NCI-H2171 treated with DMSO at 0.1 percent for 48 hours (cell line): Measurements from ENCODE around the gene IMP3.
"Not testable (repeated sequence)": the region's sequence is repeated elsewhere in the genome, so short reads cannot be mapped to it uniquely, and the experiment has no call there.

Experiments
- DNase-seq: peaks from one replicate; lab custom pipeline; 2025; lab: John Stamatoyannopoulos, UW

Gene IMP3

GRCh38 chr15:75639709-75640482 is at the start of gene IMP3:
IMP3 (minus strand) TSS chr15:75640224; CDS start chr15:75640168, 56 bp downstream.
- DNase-seq = peak; percentile 97

GRCh38 chr15:75689429-75689828 is 49.4 kb upstream of the IMP3 start:
- DNase-seq = not testable (repeated sequence)

- DNase-seq = no peak
These were observed 48.8 kb upstream of the IMP3 start for GRCh38 chr15:75688831-75689230.

GRCh38 chr15:75688278-75688557 is 48.2 kb upstream of the IMP3 start:
- DNase-seq = no peak

- no peak for DNase-seq
These were observed 47.7 kb upstream of the IMP3 start for GRCh38 chr15:75687486-75688277.

- peak; percentile 37 for DNase-seq
These were observed 46.2 kb upstream of the IMP3 start for GRCh38 chr15:75686212-75686642.

- DNase-seq = no peak
These were observed 45.2 kb upstream of the IMP3 start for GRCh38 chr15:75685195-75685594.

GRCh38 chr15:75684648-75685047 is 44.6 kb upstream of the IMP3 start:
- no peak for DNase-seq

GRCh38 chr15:75683646-75684312 is 43.8 kb upstream of the IMP3 start:
- DNase-seq = peak; percentile 60

GRCh38 chr15:75682181-75683135 is 42.4 kb upstream of the IMP3 start:
- no peak for DNase-seq

- no peak for DNase-seq
These were observed 40.2 kb upstream of the IMP3 start for GRCh38 chr15:75680007-75680789.

GRCh38 chr15:75678324-75678690 is 38.3 kb upstream of the IMP3 start:
- not testable (repeated sequence) for DNase-seq

- DNase-seq = no peak
These were observed 37.7 kb upstream of the IMP3 start for GRCh38 chr15:75677465-75678323.

- DNase-seq = no peak
These were observed 36.9 kb upstream of the IMP3 start for GRCh38 chr15:75676688-75677464.

- no peak for DNase-seq
These were observed 35.8 kb upstream of the IMP3 start for GRCh38 chr15:75675579-75676404.

- DNase-seq = no peak
These were observed 34.3 kb upstream of the IMP3 start for GRCh38 chr15:75674366-75674765.

GRCh38 chr15:75673426-75674235 is 33.6 kb upstream of the IMP3 start:
- DNase-seq = no peak
